Non-pigmented ciliary epithelial cell (primary cell): Measurements from ENCODE around the gene GP1BB.
"Not testable (repeated sequence)": the region's sequence is repeated elsewhere in the genome, so short reads cannot be mapped to it uniquely, and the experiment has no call there.

Source experiments
- DNase-seq: peaks from one replicate; pipeline ENCODE4 v3.0.0-alpha.2; 2010; ENCODE audit warnings: low read depth

The GP1BB gene

DNA sequence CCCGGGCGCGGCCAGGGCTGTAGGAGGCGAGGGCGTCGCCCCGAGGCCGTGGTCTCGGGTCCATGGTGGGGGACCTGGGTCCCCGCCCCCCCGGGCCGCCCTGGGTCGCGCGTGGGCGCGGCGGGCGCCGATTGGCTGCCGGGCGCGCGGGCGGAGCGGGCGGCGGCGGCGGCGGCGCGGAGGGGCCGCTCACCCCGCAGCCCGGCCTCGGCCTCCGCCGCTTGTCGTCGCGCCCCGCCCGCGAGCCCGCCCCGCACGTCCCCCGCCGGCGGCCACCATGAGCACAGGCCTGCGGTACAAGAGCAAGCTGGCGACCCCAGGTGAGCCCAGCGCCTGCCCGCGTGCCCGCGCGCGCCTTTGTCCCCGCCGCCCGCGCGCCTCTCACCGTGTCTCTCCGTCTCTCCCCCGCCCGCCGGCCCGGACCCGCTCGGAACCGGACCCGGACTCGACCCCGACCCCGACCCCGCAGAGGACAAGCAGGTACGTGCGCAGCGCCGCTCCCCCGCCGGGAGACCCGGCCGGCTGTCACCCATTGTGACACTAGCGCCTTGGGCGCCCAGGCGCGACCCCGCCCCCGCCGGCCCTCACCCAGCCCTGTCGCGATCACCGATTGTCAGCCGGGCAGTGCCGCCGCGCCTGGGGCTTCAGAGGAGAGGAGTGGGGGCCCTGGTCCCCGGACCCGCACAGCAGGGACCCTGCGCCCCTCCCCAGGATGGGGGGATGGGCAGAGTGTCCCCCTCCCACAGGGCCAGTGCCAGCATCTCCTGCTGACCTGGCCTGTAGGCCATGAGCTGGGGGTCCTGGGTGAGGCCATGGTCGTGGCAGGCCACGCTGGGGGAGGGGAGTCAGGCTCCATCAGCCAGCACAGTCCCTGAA, 8.8 kb upstream of the GP1BB start, which contains the start of gene SEPTIN5:
TSS of gene SEPTIN5 (plus strand) at position 192 of the 876 bp plus-strand sequence. CDS start at position 278, 86 bp downstream.
- no peak for DNase-seq

DNA sequence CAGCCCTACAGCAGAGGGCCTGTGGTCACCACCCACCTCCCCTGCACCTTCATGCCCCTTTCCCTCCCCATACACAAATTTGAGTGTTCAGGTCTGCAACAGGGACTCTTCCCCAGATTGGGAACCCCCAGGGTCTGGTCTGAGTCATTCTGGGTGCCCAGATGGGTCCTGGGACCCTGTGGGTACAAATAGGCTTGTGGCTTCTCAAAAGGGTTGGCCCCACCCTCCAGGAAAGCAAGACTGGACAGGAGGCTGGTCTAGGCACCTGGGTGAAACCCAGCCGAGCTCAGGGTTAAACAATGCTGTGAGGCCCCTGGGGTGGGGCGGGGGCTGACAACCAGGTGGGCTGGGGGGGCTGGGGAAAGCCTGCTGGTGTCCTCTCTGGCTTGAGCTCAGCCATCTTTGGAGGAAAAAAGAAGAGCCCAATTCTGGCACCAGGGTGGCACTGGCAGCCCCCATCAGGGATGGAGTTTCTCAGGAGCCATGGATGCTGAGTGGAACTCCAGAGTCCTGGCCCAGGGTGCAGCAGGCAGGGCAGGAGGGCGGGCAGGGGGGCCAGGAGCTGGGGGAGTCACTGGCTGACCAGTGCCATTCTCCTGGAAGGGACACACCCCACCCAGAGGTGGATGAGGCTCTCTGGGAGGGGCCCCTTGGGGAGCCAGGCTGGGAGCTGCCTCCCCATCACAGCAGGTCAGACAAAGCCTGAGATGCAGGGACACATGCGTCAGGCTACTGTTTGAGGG, 8.0 kb upstream of the GP1BB start:
- DNase-seq: no peak

DNA sequence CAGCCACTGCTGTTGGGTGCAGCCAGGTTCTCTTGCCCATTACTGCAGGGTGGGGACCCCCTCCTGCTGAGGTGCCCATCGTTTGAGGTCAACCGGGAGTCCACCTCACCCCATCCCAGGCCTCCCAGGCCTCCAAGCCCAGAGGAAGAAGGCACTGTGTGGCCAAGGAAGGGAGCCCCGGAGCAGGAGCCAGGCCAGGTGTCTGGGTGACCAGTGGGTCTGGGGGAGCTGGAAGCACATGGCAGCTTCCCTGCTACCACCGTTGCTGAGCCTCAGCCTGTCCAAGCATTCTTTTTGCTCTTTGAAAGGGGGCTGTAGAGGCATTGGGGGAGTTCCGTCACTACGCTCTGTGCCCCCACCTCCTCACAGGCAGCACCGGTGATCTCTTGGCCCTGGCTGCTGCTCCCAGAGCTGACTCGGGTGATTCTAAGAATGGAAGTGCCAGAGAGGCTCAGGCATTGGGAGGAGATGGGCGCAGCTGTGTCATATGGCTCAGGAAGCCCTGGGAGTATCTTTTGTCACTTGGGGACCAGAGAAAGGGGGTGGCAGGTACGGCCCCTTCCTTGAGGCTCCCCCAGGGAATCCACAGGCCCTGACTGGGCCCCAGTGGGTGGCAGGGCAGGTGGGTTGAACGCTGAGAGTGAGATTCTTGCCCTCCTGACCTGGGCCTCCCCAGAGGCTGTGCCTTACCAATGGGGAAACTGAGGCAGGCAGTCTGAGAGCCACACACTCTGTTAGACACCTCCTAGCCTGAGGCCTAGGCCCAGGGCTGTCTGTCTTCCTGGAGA, 7.1 kb upstream of the GP1BB start:
- no peak for DNase-seq

DNA sequence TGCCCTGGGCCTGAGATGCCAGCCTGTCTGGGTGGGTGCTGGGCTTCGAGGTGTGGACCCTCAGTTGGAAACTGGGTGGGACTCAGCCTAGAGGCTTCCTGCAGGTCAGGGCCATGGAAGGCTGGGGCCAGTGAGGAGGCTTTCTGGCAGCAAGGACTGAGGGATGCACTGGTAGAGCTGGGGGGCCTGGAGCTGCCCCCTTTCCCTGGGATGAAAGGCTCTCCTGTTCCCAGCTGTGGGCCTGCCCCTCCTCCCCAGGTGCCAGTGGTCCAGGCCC, 6.6 kb upstream of the GP1BB start:
- DNase-seq: no peak

DNA sequence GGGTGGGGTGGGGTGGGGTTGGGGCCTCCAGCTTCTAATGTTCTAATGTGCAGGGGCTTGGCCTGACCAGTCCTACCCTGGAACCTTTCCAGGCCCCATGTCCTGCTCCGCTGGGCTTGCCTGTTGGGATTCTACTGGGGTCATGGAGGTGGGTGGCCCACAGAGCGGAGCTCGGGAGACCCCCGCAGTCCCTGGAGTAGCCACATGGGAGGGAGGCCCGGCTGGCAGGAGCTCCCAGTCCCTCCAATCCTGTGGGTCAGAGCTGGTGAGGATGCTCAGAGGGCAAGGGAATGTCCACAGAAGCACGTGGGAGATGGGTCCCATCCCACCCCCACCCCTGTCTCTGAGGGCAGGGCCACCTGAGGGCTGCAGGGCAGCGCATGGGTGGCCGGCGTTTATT, 6.2 kb upstream of the GP1BB start:
- DNase-seq: no peak

DNA sequence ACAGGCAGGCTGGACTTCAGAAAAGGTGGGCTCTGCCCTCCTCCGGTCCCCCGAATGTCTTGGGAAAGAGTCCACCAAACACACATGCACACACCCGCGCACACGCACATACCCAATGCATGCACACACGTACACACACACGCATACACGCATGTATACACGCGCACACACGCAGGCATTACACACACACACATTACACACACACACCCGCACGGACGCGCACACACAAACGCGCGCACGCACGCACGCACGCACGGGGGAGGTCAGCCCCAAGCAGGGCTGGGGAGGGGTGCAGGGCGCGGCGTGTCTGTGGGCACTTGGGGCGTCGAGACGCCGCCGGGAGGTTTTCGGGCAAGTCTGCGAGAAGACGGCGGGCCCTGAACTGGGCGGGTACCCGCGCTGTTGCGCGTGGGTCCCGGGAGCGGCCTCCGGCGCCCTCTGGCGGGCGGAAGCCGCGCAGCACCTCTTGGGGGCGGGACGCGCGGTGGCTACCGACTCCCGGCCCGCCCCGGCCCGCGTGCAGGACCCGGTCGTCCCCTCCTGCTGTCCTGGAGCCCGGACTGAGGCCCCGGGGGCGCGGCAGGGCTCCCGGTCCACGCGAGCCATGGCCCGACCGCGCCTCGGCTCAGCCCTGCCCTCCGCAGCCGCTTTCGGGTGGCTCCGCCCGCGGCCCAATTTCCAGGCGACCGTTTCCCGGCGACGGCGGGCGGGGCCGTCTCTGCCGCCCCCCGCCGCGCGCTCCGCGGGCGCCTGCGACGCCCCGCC, 5.5 kb upstream of the GP1BB start:
- DNase-seq: no peak

DNA sequence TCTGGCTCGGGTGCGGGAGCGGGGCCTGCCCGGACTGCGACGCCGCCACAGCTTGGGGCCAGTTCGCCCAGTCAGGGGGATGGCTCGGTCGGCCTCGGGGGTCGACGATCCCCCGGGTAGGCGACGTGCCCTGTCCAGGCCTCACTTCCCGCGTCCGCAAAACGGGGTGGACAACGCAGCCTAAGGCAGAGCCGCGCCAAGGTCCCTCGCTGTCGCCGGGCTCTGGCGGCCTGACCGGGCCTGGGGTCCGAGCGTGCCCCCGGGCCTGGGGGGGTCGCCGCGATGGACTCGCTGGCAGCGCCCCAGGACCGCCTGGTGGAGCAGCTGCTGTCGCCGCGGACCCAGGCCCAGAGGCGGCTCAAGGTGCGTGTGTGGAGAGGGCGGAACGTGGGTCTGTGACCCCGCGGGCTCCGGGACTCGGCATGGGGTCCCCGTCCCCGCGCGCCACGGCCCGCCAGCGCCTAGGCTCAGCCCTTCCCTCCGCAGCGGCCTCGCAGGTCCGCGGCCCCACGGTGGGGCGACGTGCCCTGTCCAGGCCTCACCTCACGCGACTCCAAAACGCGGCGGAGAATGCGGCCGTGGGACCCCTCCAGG, 4.8 kb upstream of the GP1BB start:
- no peak for DNase-seq

DNA sequence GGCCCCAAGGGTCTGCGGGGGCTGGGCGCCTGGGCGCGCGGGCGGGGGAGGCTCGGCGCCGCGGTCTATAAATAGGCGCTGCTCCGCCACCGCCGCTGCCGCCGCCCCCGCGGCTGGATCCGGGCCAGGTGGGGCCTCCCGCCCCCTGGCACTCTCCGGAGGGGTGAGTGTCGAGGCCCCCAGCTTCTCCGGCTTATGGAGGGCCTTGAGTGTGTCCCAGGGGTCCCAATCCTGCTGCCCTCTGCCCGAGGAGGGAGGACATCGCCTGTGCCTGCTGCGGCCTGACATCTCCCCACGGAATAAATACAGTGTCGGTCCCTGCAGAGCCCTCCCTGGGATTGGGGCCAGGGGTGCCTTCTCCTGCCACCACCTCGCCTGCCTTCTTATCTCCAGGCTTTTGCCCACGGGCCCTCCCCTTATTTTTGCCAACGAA, 4.3 kb upstream of the GP1BB start:
- no peak for DNase-seq

DNA sequence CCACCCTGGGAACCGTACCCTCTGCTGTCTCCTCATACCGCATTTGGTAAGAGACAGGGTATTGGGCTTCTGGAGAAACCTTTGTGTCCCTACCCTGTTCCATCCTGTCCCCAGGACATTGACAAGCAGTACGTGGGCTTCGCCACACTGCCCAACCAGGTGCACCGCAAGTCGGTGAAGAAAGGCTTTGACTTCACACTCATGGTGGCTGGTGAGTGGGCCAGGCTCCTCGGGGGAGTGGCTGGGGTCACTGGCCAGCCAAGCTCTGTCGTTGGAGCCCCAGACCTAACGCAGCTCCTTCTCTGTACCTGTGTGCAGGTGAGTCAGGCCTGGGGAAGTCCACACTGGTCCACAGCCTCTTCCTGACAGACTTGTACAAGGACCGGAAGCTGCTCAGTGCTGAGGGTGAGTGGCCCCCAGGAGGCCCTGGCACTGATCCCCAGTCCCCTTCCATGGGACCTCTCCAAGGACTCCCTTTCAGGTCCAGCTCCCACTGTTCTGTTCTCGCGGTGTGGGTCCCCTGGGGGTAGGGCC, 3.8 kb upstream of the GP1BB start:
- DNase-seq: no peak

DNA sequence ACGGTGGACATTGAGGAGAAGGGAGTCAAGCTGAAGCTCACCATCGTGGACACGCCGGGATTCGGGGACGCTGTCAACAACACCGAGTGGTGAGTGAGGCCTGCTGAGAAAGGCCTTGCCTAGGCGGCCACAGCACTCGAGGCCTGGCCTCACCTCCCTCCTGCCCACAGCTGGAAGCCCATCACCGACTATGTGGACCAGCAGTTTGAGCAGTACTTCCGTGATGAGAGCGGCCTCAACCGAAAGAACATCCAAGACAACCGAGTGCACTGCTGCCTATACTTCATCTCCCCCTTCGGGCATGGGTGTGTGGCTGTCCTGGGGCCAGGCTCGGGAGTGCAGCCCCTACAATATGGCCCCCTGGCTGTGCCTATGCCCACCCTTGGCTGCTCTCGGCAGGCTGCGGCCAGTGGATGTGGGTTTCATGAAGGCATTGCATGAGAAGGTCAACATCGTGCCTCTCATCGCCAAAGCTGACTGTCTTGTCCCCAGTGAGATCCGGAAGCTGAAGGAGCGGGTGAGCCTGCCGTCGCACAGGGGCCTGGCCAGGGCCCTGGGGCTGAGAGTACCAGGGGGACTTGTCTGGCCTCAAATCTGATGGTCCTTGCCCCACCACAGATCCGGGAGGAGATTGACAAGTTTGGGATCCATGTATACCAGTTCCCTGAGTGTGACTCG, 3.0 kb upstream of the GP1BB start:
- DNase-seq: no peak

DNA sequence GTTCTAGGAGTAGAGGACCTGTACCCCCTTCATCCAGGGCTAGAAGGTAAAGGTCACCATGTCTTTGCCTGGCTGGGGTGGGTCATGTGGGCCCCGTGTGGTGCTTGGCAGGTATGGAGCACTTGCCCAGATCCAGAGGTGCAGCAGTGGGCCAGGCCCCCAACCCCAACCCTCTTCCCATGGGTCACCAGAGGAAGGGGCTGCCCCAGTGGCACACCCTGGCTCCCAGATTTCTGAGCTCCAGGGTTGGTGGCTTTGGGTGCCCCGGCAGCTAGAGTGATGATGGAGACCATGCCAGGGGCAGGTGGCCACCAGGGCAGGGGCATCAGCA, 2.4 kb upstream of the GP1BB start:
- DNase-seq: no peak

DNA sequence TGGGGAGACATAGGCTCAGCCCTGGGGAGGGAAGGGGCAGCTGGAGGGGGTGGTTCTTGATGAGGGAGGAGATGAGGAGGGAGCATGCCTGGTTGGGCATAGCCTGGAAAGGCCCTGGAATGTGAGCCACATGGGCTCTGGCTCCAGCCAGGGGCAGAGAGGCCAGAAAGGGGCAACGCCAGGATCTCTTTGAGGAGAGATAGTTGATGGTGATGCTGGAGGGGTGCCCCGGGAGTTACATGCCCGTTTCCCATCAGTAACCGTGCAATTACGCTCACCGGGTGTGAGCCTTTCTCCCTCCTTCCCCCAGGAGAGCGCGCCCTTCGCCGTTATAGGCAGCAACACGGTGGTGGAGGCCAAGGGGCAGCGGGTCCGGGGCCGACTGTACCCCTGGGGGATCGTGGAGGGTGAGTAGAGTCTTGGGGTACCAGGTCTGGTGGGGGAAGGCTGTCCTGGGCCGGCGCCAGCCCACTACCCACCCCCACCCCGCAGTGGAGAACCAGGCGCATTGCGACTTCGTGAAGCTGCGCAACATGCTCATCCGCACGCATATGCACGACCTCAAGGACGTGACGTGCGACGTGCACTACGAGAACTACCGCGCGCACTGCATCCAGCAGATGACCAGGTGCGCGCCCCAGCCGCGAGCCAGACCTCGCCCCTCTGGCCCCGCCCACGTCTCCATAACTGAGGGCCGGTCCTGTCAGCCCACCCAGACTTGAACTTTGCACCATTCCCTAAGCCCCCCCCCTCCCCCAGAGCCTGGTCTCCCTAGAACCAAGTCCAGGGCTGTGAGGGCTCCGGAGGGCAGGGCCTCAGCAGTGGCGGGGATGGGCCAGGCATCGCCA, 1.8 kb upstream of the GP1BB start:
- DNase-seq: no peak

DNA sequence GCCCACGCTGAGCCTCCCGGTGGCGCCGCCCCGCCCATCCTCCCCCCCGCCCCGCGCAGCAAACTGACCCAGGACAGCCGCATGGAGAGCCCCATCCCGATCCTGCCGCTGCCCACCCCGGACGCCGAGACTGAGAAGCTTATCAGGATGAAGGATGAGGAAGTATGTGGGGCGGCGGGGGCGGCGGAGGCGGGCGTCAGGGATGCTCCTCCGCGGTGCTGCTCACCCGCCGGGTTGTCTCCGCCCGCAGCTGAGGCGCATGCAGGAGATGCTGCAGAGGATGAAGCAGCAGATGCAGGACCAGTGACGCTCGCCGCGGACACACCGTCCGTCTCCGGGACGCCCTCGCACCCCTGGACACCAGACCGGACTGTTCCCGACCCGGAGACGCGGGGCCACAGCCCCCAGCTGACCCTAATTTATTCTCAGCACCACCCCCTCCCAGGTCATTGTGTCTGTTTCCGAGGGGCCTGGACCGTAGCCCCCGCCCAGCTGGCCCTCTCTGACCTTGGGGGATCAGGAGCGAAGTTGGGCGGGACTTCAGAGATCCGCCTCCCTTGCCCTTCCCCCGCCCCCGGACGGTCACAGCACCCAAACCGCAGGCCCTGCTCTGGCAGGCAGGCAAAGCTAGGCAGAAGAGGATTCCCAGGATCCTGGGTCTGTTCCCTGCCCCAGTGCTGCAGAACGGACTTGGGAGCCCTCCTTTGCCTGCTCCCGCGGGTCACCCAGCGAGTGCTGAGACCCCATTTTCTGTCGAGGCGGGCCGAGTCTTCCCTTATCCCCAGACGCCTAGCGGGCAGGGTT, 959 bp upstream of the GP1BB start:
- DNase-seq: no peak

DNA sequence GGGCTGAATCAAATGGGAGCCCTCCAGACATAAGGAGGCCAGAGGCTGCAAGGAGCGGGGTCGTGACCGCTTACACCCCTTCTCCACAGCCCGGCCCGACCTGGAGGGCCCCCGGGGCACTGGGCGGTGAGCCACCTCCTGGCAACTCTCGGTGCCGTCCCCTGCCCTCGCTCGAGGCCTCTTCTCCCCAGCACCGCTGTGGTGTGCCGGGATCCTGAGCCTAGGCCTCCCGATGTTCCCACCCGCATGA, 432 bp upstream of the GP1BB start:
- no peak for DNase-seq

DNA sequence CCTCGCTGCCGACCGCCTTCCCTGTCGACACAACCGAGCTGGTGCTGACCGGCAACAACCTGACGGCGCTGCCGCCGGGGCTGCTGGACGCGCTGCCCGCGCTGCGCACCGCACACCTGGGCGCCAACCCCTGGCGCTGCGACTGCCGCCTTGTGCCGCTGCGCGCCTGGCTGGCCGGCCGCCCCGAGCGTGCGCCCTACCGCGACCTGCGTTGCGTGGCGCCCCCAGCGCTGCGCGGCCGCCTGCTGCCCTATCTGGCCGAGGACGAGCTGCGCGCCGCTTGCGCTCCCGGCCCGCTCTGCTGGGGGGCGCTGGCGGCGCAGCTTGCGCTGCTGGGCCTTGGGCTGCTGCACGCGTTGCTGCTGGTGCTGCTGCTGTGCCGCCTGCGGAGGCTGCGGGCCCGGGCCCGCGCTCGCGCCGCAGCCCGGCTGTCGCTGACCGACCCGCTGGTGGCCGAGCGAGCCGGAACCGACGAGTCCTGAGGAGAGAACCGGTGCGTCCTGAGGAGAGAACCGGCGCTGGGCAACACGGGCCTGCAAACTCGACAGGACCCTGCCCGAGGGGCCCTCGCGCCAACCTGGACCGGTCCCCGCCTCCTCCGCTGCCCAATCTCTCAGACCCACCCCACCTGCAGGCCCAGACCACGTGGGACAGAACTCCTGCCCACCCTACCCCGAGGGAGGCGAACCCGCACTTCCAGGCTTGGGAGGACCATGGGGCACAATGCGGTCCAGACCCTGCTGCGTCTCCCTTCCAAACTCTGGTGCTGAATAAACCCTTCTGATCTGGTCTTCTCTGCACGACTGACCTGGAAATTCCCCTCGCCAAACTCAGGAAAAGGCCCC, 866 bp downstream of the GP1BB start:
- DNase-seq: no peak

DNA sequence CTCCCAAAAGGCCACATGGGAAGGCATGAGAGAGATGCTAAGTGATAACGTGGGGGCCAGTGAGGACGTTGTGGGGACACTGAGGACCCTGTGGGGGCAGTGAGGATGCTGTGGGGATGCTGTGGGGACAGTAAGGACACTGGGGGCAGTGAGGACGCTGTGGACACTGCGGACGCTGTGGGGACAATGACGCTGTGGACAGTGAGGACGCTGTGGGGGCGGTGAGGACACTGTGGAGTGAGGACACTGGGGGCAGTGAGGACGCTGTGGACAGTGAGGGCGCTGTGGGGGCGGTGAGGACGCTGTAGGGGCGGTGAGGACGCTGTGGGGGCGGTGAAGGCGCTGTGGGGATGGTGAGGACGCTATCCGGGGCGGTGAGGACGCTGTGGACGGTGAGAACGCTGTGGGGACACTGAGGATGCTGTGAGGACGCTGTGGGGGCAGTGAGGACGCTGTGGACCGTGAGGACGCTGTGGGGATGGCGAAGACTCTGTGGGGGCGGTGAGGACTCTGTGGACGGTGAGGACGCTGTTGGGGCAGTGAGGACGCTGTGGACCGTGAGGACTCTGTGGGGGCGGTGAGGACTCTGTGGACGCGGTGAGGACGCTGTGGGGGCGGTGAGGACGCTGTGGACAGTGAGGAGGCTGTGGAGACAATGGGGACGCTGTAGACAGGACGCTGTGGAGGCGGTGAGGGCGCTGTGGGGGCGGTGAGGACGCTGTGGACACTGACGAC, 1.8 kb downstream of the GP1BB start:
- DNase-seq: no peak

DNA sequence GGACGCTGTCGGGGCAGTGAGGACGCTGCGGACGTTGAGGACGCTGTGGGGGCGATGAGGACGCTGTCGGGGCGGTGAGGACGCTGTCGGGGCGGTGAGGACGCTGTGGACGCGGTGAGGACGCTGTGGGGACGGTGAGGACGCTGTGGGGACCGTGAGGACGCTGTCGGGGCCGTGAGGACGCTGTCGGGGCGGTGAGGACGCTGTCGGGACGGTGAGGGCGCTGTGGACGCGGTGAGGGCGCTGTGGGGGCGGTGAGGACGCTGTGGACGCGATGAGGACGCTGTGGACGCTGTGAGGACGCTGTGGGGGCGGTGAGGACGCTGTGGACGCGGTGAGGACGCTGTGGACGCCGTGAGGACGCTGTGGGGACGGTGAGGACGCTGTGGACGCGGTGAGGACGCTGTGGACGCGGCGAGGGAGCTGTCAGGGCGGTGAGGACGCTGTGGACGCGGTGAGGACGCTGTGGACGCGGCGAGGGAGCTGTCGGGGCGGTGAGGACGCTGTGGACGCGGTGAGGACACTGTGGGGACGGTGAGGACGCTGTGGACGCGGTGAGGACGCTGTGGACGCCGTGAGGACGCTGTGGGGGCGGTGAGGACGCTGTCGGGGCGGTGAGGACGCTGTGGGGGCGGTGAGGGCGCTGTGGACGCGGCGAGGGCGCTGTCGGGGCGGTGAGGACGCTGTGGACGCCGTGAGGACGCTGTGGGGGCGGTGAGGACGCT, 2.9 kb downstream of the GP1BB start:
- DNase-seq: not testable (repeated sequence)
